Measurements from ENCODE around the gene RNF115. TPM values are rescaled to one million over a fixed set of nuclear protein-coding genes. Genes with fewer than 3 reads are reported as not detected.

RNF115 gene
- total and polyA plus RNA-seq, 2 donors (not counting 3 experiments of a cell fraction or from before 2014, with no cell fraction given) = 7.6 to 17.3 TPM

DNA sequence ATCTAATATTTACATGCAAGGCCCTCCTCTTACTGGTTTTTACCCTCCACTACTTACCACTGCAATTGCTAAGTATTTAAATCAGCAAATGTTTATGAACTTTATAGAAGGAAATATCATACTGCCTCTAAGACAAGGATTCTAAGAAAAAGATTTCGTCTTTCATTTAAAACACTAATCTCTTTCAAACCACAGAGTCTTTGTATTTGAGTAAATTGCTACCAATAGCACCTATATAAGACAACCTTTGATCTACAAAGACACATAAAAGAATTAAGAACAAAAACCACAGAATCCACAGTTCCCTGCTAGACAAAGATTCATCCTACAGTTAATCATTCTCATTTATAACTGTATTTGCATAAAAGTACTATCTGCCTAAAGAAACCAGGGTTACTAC lies 37.6 kb downstream of the RNF115 start:
- Histone ChIP-seq H3K27me3 (ENCODE audit: control insufficient read depth in 2 of 2, insufficient read depth in 2 of 2, low read length in 2 of 2) (no peaks in the 10 kb centered on the region), H3K36me3 (ENCODE audit: control insufficient read depth in 2 of 2, extremely low read depth in 1 of 2, insufficient read depth in 2 of 2, low read length in 2 of 2) (peaks cover 0 to 9% of the 10 kb centered on the region in 2 experiments), H3K9ac (replicated peaks; ENCODE audit: extremely low read depth, insufficient read depth, low read length) (no peak overlapping the region), H3K9me1 (replicated peaks; ENCODE audit: control insufficient read depth, extremely low read depth, insufficient read depth, low read length) (peaks cover 3% of the 10 kb centered on the region), H2AFZ (ENCODE audit: low read depth, low read length) (no peak overlapping the region), H3K4me1 (ENCODE audit: control insufficient read depth, extremely low read depth, insufficient read depth, low read length) (peaks cover 52% of the 10 kb centered on the region), H3K4me2 (ENCODE audit: insufficient read depth, low read length) (peak overlapping the region; percentile 72), H3K79me2 (ENCODE audit: control insufficient read depth, insufficient read depth, low read length) (peaks cover 4% of the 10 kb centered on the region), H3K9me3 (replicated peaks; ENCODE audit: control insufficient read depth, insufficient read depth, low read length) (no peaks in the 10 kb centered on the region), H3K4me3 (replicated peaks in 1 of 3; ENCODE audit: insufficient read depth in 1 of 3, low read depth in 1 of 3, low read length in 3 of 3) (no peak overlapping the region), H3K27ac (ENCODE audit: insufficient read depth, low read depth, low read length) (no peak overlapping the region), H4K20me1 (replicated peaks; ENCODE audit: control insufficient read depth, extremely low read depth, insufficient read depth, low read length) (no peaks in the 10 kb centered on the region)
- ChIA-PET POLR2A (no interaction called here), CTCF (interaction anchor here (0.8 to 1.8 kb wide), 4 partner anchors 9 to 59 kb away, joined by 3 to 13 read pairs (median 5); partner anchors contain the start of gene NUDT17)
- no TSS peak for BruUV-seq (replicated peaks)
- DNase-seq (ENCODE audit: low read depth, low spot score) = no peak
- intact Hi-C loops (cut with micrococcal nuclease) (no loop called here), dilution Hi-C loops (cut with MboI; ENCODE audit: extremely low pct_ligation_motif_present, low sequenced_read_pairs) (no loop called here)
- TF ChIP-seq EZH2 (IDR thresholded peaks at IDR 0.05; ENCODE audit: borderline replicate concordance, low read depth, low read length, severe bottlenecking) = no peak
- no peak for TF ChIP-seq GATA2 (IDR thresholded peaks at IDR 0.05; ENCODE audit: insufficient read depth, insufficient read length, low read depth, low read length)
- TF ChIP-seq JUN (IDR thresholded peaks at IDR 0.05; ENCODE audit: borderline replicate concordance, insufficient read depth, insufficient read length, low read depth) = no peak
- no peak for TF ChIP-seq POLR2AphosphoS5 (IDR thresholded peaks at IDR 0.05; ENCODE audit: insufficient read depth, low read depth, low read length)
- TF ChIP-seq FOS (IDR thresholded peaks at IDR 0.05; ENCODE audit: borderline replicate concordance, insufficient read depth, low read length) = no peak
- no peak for TF ChIP-seq MAX (IDR thresholded peaks at IDR 0.05; ENCODE audit: insufficient read depth, insufficient read length)
- TF ChIP-seq, protein P1, sequence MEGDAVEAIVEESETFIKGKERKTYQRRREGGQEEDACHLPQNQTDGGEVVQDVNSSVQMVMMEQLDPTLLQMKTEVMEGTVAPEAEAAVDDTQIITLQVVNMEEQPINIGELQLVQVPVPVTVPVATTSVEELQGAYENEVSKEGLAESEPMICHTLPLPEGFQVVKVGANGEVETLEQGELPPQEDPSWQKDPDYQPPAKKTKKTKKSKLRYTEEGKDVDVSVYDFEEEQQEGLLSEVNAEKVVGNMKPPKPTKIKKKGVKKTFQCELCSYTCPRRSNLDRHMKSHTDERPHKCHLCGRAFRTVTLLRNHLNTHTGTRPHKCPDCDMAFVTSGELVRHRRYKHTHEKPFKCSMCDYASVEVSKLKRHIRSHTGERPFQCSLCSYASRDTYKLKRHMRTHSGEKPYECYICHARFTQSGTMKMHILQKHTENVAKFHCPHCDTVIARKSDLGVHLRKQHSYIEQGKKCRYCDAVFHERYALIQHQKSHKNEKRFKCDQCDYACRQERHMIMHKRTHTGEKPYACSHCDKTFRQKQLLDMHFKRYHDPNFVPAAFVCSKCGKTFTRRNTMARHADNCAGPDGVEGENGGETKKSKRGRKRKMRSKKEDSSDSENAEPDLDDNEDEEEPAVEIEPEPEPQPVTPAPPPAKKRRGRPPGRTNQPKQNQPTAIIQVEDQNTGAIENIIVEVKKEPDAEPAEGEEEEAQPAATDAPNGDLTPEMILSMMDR (IDR thresholded peaks at IDR 0.05; ENCODE audit: extremely low read depth in 1 of 2, insufficient read depth in 1 of 2, low read depth in 1 of 2, low read length in 2 of 2) = no peak
- no peak for TF ChIP-seq POLR2A (IDR thresholded peaks at IDR 0.05; ENCODE audit: low read depth, low read length)
- TF ChIP-seq MYC (IDR thresholded peaks at IDR 0.05; ENCODE audit: low read depth, low read length) = no peak
- FAIRE-seq = no peak
